GM21360 (cell line): Measurements from ENCODE around the gene PSG3.
"Not testable (repeated sequence)": the region's sequence is repeated elsewhere in the genome, so short reads cannot be mapped to it uniquely, and the experiment has no call there.

Experiments used
- ATAC-seq: cut with Tn5 transposase; IDR thresholded peaks from one replicate; pipeline ENCODE4 v1.9.1; 2021; ENCODE audit warnings: mild to moderate bottlenecking, moderate library complexity; ENCODE audit not compliant: unreplicated experiment

Gene PSG3

GRCh38 chr19:42740381-42740780 lies at the start of gene PSG3:
Gene PSG3 (minus strand): TSS chr19:42740481. CDS start chr19:42740384, 97 bp downstream.
- not testable (repeated sequence) for ATAC-seq

- ATAC-seq, result not testable (repeated sequence)
Observed at GRCh38 chr19:42788766-42789165, 48.5 kb upstream of the PSG3 start.

GRCh38 chr19:42787766-42788165 lies 47.5 kb upstream of the PSG3 start:
- not testable (repeated sequence) for ATAC-seq

GRCh38 chr19:42776750-42777612 lies 36.7 kb upstream of the PSG3 start:
- ATAC-seq, result not testable (repeated sequence)

GRCh38 chr19:42774510-42775158 lies 34.4 kb upstream of the PSG3 start:
- not testable (repeated sequence) for ATAC-seq

- not testable (repeated sequence) for ATAC-seq
Observed at GRCh38 chr19:42767319-42767718, 27.0 kb upstream of the PSG3 start.

- ATAC-seq, result not testable (repeated sequence)
Observed at GRCh38 chr19:42766871-42767270, 26.6 kb upstream of the PSG3 start.

GRCh38 chr19:42764836-42765235 lies 24.6 kb upstream of the PSG3 start:
- no peak for ATAC-seq

GRCh38 chr19:42762789-42763188 lies 22.5 kb upstream of the PSG3 start:
- ATAC-seq, result no peak

- not testable (repeated sequence) for ATAC-seq
Observed at GRCh38 chr19:42761924-42762295, 21.6 kb upstream of the PSG3 start.

- not testable (repeated sequence) for ATAC-seq
Observed at GRCh38 chr19:42760954-42761923, 21.0 kb upstream of the PSG3 start.

- ATAC-seq, result not testable (repeated sequence)
Observed at GRCh38 chr19:42758667-42759066, 18.4 kb upstream of the PSG3 start.

GRCh38 chr19:42752246-42752645 lies 12.0 kb upstream of the PSG3 start:
- ATAC-seq, result not testable (repeated sequence)

- ATAC-seq, result not testable (repeated sequence)
Observed at GRCh38 chr19:42741726-42742607, 1.7 kb upstream of the PSG3 start.

- not testable (repeated sequence) for ATAC-seq
Observed at GRCh38 chr19:42737581-42738011, 2.7 kb downstream of the PSG3 start.

- ATAC-seq, result not testable (repeated sequence)
Observed at GRCh38 chr19:42728341-42728740, 11.9 kb downstream of the PSG3 start.

- ATAC-seq, result not testable (repeated sequence)
Observed at GRCh38 chr19:42714000-42714399, 26.3 kb downstream of the PSG3 start.

- ATAC-seq, result not testable (repeated sequence)
Observed at GRCh38 chr19:42712753-42713152, 27.5 kb downstream of the PSG3 start.

GRCh38 chr19:42710986-42711385 lies 29.3 kb downstream of the PSG3 start:
- ATAC-seq, result not testable (repeated sequence)

GRCh38 chr19:42697884-42698283 lies 42.4 kb downstream of the PSG3 start:
- no peak for ATAC-seq
